Mesendoderm (in vitro differentiated cells): ENCODE data around the gene CAPN11.

Experiments
- DNase-seq: peaks from one replicate; pipeline ENCODE4 v3.0.0; 2013
- H2AK5ac ChIP-seq: 2 replicates; pipeline ENCODE4 v1.6.1; 2013; ENCODE audit warnings: low read length, inconsistent platforms
- H2BK120ac ChIP-seq: 2 replicates; pipeline ENCODE4 v1.6.1; 2013; ENCODE audit warnings: low read depth, mild to moderate bottlenecking, low read length, moderate library complexity, mixed read lengths
- H2BK15ac ChIP-seq: replicated peaks from 2 replicates; pipeline ENCODE4 v1.6.1; 2013; ENCODE audit warnings: low read depth, mild to moderate bottlenecking, moderate library complexity
- H2BK5ac ChIP-seq: 2 replicates; pipeline ENCODE4 v1.6.1; 2013; ENCODE audit warnings: low read length, inconsistent platforms
- H3K18ac ChIP-seq: 2 replicates; pipeline ENCODE4 v1.6.1; 2013; ENCODE audit warnings: mild to moderate bottlenecking, low read length, mixed read lengths
- H3K23ac ChIP-seq: one replicate; pipeline ENCODE4 v1.6.1; 2013; ENCODE audit warnings: low read length
- H3K27ac ChIP-seq: 2 replicates; pipeline ENCODE4 v1.5.1; 2013; ENCODE audit warnings: low read depth, mild to moderate bottlenecking, inconsistent platforms, low read length, moderate library complexity
- H3K27me3 ChIP-seq: 2 replicates; pipeline ENCODE4 v1.6.1; 2013; ENCODE audit warnings: low read length, control low read depth, mild to moderate bottlenecking, inconsistent platforms; ENCODE audit not compliant: insufficient read depth, poor library complexity
- H3K36me3 ChIP-seq: 2 replicates; pipeline ENCODE4 v1.6.1; 2013; ENCODE audit warnings: low read length, inconsistent platforms; ENCODE audit not compliant: control insufficient read depth, insufficient read depth
- H3K4ac ChIP-seq: one replicate; pipeline ENCODE4 v1.6.1; 2013; ENCODE audit warnings: low read depth, mild to moderate bottlenecking, low read length, moderate library complexity
- H3K4me1 ChIP-seq: 2 replicates; pipeline ENCODE4 v1.6.1; 2013; ENCODE audit warnings: low read depth, low read length, inconsistent platforms; ENCODE audit not compliant: control insufficient read depth
- H3K4me2 ChIP-seq: 2 replicates; pipeline ENCODE4 v1.6.1; 2013; ENCODE audit warnings: low read length
- H3K4me3 ChIP-seq: 2 replicates; pipeline ENCODE4 v1.5.1; 2013; ENCODE audit warnings: mild to moderate bottlenecking, low read length
- H3K56ac ChIP-seq: one replicate; pipeline ENCODE4 v1.6.1; 2013; ENCODE audit warnings: low read length
- H3K79me1 ChIP-seq: 2 replicates; pipeline ENCODE4 v1.6.1; 2013; ENCODE audit warnings: low read length, inconsistent platforms
- H3K79me2 ChIP-seq: 2 replicates; pipeline ENCODE4 v1.6.1; 2013; ENCODE audit warnings: mild to moderate bottlenecking, low read length; ENCODE audit not compliant: control insufficient read depth, insufficient read depth
- H3K9ac ChIP-seq: 2 replicates; pipeline ENCODE4 v1.6.1; 2013; ENCODE audit warnings: low read length, inconsistent platforms
- H4K5ac ChIP-seq: one replicate; pipeline ENCODE4 v1.6.1; 2013; ENCODE audit warnings: low read length
- H4K8ac ChIP-seq: one replicate; pipeline ENCODE4 v1.6.1; 2013; ENCODE audit warnings: low read depth, mild to moderate bottlenecking, control low read depth, low read length, moderate library complexity
- WGBS: extraction: QIAGEN DNeasy Blood & Tissue Kit; methylation state at CpG from one replicate; pipeline ENCODE4 v1.1.7; 2013; ENCODE audit warnings: low lambda C conversion rate, missing lambda C conversion rate; ENCODE audit not compliant: insufficient coverage; ENCODE audit errors: extremely low coverage; 5-methylcytosine and 5-hydroxymethylcytosine counted together

Gene CAPN11

GRCh38 chr6:44152533-44152932 is 6.1 kb upstream of the CAPN11 start:
- Histone ChIP-seq H3K56ac (no peak overlapping the region), H2BK120ac (no peak overlapping the region), H3K23ac (no peak overlapping the region), H4K8ac (no peak overlapping the region), H4K5ac (no peak overlapping the region), H2BK15ac (no peak overlapping the region), H3K79me1 (no peaks in the 10 kb centered on the region), H3K9ac (no peak overlapping the region), H3K27me3 (no peaks in the 10 kb centered on the region), H3K27ac (no peak overlapping the region), H3K4me1 (no peaks in the 10 kb centered on the region), H2AK5ac (no peak overlapping the region), H3K18ac (no peak overlapping the region), H3K4me3 (no peak overlapping the region), H3K79me2 (no peaks in the 10 kb centered on the region), H3K4ac (no peak overlapping the region), H3K36me3 (no peaks in the 10 kb centered on the region), H2BK5ac (no peak overlapping the region), H3K4me2 (no peak overlapping the region)
- DNase-seq: no peak
- no CpG with 5 or more reads among the region's 19 CpGs for WGBS

GRCh38 chr6:44154067-44154466 is 4.6 kb upstream of the CAPN11 start:
- no peak overlapping the region for H3K23ac ChIP-seq

GRCh38 chr6:44156494-44157151 is 2.0 kb upstream of the CAPN11 start:
- no peaks in the 10 kb centered on the region for H3K36me3 ChIP-seq
- H2BK5ac ChIP-seq: no peak overlapping the region
- no peaks in the 10 kb centered on the region for H3K27me3 ChIP-seq
- no peak overlapping the region for H3K18ac ChIP-seq
- no peak overlapping the region for H3K23ac ChIP-seq
- no peak overlapping the region for H3K4ac ChIP-seq
- H2BK15ac ChIP-seq: no peak overlapping the region
- no peak overlapping the region for H3K9ac ChIP-seq
- H4K8ac ChIP-seq: no peak overlapping the region
- no peak overlapping the region for H4K5ac ChIP-seq
- no peak overlapping the region for H3K56ac ChIP-seq
- no peaks in the 10 kb centered on the region for H3K79me2 ChIP-seq
- H3K4me1 ChIP-seq: no peaks in the 10 kb centered on the region
- no peak overlapping the region for H2BK120ac ChIP-seq
- no peak overlapping the region for H3K27ac ChIP-seq
- H3K4me3 ChIP-seq: no peak overlapping the region
- no peak for DNase-seq
- WGBS: no CpG with 5 or more reads among the region's 9 CpGs
- H3K79me1 ChIP-seq: no peaks in the 10 kb centered on the region
- H2AK5ac ChIP-seq: no peak overlapping the region
- no peak overlapping the region for H3K4me2 ChIP-seq

More at GRCh38 chr6:44154067-44154466, 4.6 kb upstream of the CAPN11 start:
- H3K18ac ChIP-seq: no peak overlapping the region
- no peaks in the 10 kb centered on the region for H3K79me1 ChIP-seq
- no peak overlapping the region for H4K8ac ChIP-seq
- no peak overlapping the region for H2BK5ac ChIP-seq
- no peaks in the 10 kb centered on the region for H3K36me3 ChIP-seq
- DNase-seq: no peak
- H3K4me3 ChIP-seq: no peak overlapping the region
- no peak overlapping the region for H3K4me2 ChIP-seq
- H3K56ac ChIP-seq: no peak overlapping the region
- no peak overlapping the region for H3K27ac ChIP-seq
- no peak overlapping the region for H2BK15ac ChIP-seq
- H3K79me2 ChIP-seq: no peaks in the 10 kb centered on the region
- no peak overlapping the region for H3K9ac ChIP-seq
- H3K27me3 ChIP-seq: no peaks in the 10 kb centered on the region
- no peak overlapping the region for H4K5ac ChIP-seq
- no peak overlapping the region for H2BK120ac ChIP-seq
- WGBS: no CpG with 5 or more reads among the region's 12 CpGs
- no peak overlapping the region for H2AK5ac ChIP-seq
- no peak overlapping the region for H3K4ac ChIP-seq
- no peaks in the 10 kb centered on the region for H3K4me1 ChIP-seq

GRCh38 chr6:44157152-44157521 is 1.5 kb upstream of the CAPN11 start:
- DNase-seq: no peak
- no peak overlapping the region for H3K4me3 ChIP-seq
- H2BK120ac ChIP-seq: no peak overlapping the region
- no peaks in the 10 kb centered on the region for H3K36me3 ChIP-seq
- H3K4ac ChIP-seq: no peak overlapping the region
- no peaks in the 10 kb centered on the region for H3K79me2 ChIP-seq
- no peaks in the 10 kb centered on the region for H3K79me1 ChIP-seq
- H3K4me2 ChIP-seq: no peak overlapping the region
- no peaks in the 10 kb centered on the region for H3K27me3 ChIP-seq
- H3K27ac ChIP-seq: no peak overlapping the region
- no peak overlapping the region for H4K5ac ChIP-seq
- H3K23ac ChIP-seq: no peak overlapping the region
- no CpG with 5 or more reads among the region's 11 CpGs for WGBS
- no peaks in the 10 kb centered on the region for H3K4me1 ChIP-seq
- H3K56ac ChIP-seq: no peak overlapping the region
- no peak overlapping the region for H3K9ac ChIP-seq
- H3K18ac ChIP-seq: no peak overlapping the region
- no peak overlapping the region for H2BK15ac ChIP-seq
- no peak overlapping the region for H4K8ac ChIP-seq
- no peak overlapping the region for H2AK5ac ChIP-seq
- no peak overlapping the region for H2BK5ac ChIP-seq

GRCh38 chr6:44161997-44162338 is 3.3 kb downstream of the CAPN11 start:
- no peaks in the 10 kb centered on the region for H3K79me1 ChIP-seq
- H2BK120ac ChIP-seq: no peak overlapping the region
- no peaks in the 10 kb centered on the region for H3K79me2 ChIP-seq
- no peak overlapping the region for H3K4me3 ChIP-seq
- DNase-seq: no peak
- H4K8ac ChIP-seq: no peak overlapping the region
- H3K56ac ChIP-seq: no peak overlapping the region
- H2BK5ac ChIP-seq: no peak overlapping the region
- H3K36me3 ChIP-seq: no peaks in the 10 kb centered on the region
- no peaks in the 10 kb centered on the region for H3K27me3 ChIP-seq
- no peak overlapping the region for H3K4me2 ChIP-seq
- no peak overlapping the region for H3K23ac ChIP-seq
- H3K27ac ChIP-seq: no peak overlapping the region
- H3K4me1 ChIP-seq: peaks cover 5% of the 10 kb centered on the region
- no peak overlapping the region for H3K9ac ChIP-seq
- H2BK15ac ChIP-seq: no peak overlapping the region
- H4K5ac ChIP-seq: no peak overlapping the region
- WGBS: no CpG with 5 or more reads among the region's 8 CpGs
- H2AK5ac ChIP-seq: no peak overlapping the region
- no peak overlapping the region for H3K18ac ChIP-seq
- H3K4ac ChIP-seq: no peak overlapping the region
